Small intestine (tissue), 7 donors: ENCODE results near the gene OCIAD2. TPM values are rescaled to one million over a fixed set of nuclear protein-coding genes. Genes with fewer than 3 reads are reported as not detected.
A peak's percentile ranks its signal among the peaks of the same experiment; 100 is the strongest.

ENCODE experiments used
- DNase-seq, 2 donors: peaks; one replicate each; pipeline versions ENCODE4 v3.0.0 to v3.0.0-alpha.2; 2013
- FAIRE-seq: peaks from 2 replicates; lab custom pipeline; 2012; peaks lifted over from hg19 to GRCh38; lab: Jason Lieb, UNC
- H3K27ac ChIP-seq, 3 donors: one replicate each; pipeline ENCODE4 v1.5.1; 2013; ENCODE audit warnings: low read length in 2 of 3, mild to moderate bottlenecking in 2 of 3, control low read depth in 1 of 3, inconsistent platforms in 1 of 3, low read depth in 1 of 3, moderate library complexity in 1 of 3
- H3K27me3 ChIP-seq, 3 donors: one replicate each; pipeline ENCODE4 v1.6.1; 2013; ENCODE audit warnings: low read length in 3 of 3, inconsistent platforms in 1 of 3; ENCODE audit not compliant: control insufficient read depth in 3 of 3, insufficient read depth in 3 of 3
- H3K36me3 ChIP-seq, 3 donors: one replicate each; pipeline ENCODE4 v1.6.1; 2013; ENCODE audit warnings: low read length in 3 of 3, inconsistent platforms in 1 of 3, low read depth in 1 of 3, mild to moderate bottlenecking in 1 of 3, moderate library complexity in 1 of 3; ENCODE audit not compliant: control insufficient read depth in 3 of 3, insufficient read depth in 2 of 3
- H3K4me1 ChIP-seq, 3 donors: one replicate each; pipeline ENCODE4 v1.6.1; 2013; ENCODE audit warnings: low read length in 2 of 3, inconsistent platforms in 1 of 3, low read depth in 1 of 3, mild to moderate bottlenecking in 1 of 3, moderate library complexity in 1 of 3; ENCODE audit not compliant: control insufficient read depth in 3 of 3, insufficient read depth in 2 of 3
- H3K4me3 ChIP-seq, 3 donors: one replicate each; pipeline ENCODE4 v1.5.1; 2013; ENCODE audit warnings: low read length in 3 of 3, control low read depth in 1 of 3, inconsistent platforms in 1 of 3, low read depth in 1 of 3, mild to moderate bottlenecking in 1 of 3, moderate library complexity in 1 of 3
- H3K9me3 ChIP-seq, 2 donors: one replicate each; pipeline ENCODE4 v1.6.1; 2013; ENCODE audit warnings: low read depth in 1 of 2, low read length in 1 of 2; ENCODE audit not compliant: control insufficient read depth in 2 of 2, insufficient read depth in 1 of 2
- WGBS, 3 donors: extraction: QIAGEN DNeasy Blood & Tissue Kit; methylation state at CpG; one replicate each; pipeline ENCODE4 v1.1.7; 2013; 5-methylcytosine and 5-hydroxymethylcytosine counted together
- polyA plus RNA-seq, 4 donors: library from polyadenylated mRNA; stranded (reverse) in 3 of 4; unstranded in 1 of 4; fragments of 200-250 nt in 3 of 4; fragments of 120-200 nt in 1 of 4; gene quantifications; one replicate each; pipeline versions ENCODE4 v1.2.1 to v1.2.3, GENCODE V29; 2013
- donor health status: healthy with polysubstance abuse.
- donor health status: control.
- donor health status: control.
- donor health status: Bipolar disorder and iron deficiency.
- donor health status: healthy.

OCIAD2 gene
- polyA plus RNA-seq, 4 donors, result 90.5 to 223 (median 166) TPM

DNA sequence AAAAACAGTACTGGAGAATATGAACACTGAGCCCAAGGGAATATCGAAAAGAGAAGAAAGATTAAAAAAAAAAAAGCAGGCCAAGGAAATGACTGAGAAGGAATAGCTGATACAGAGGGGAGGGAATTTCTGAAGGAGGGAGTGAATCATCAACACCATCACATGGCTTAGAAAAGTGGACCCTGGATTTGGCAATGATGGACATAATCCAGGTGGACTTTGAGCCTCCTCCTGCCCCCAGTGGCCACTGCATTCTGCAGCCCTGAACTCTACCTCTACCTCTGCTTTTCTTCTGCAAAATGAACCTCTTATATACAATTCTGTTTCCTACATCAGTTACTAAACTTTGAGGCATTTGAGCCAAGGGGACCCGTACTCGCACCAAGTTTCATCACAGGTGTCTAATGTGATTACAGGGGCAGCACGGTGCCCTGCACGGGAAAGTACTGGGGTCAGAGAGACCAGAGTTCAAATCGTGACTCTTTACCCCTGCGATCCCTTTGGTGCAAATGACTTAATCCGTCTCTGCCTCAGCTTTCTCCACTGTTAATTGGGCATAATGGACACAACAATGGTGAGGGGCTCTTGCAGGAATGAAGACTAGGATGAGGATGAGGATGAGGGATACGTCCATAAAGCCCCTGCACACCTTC, 1.1 kb downstream of the OCIAD2 start:
- Histone ChIP-seq H3K4me1 (peaks cover 2 to 11% (median 3%) of the 10 kb centered on the region in 3 donors), H3K27me3 (no peaks in the 10 kb centered on the region), H3K27ac (peak overlapping the region; percentile 47 to 73 (median 73)), H3K4me3 (peak overlapping the region; percentile 78 to 93 (median 91)), H3K36me3 (peaks cover 0 to 24% (median 5%) of the 10 kb centered on the region in 3 donors), H3K9me3 (no peaks in the 10 kb centered on the region)
- WGBS, 3 donors, result 16 to 59% (median 42%) methylated on average over 9 of the region's 9 CpGs
- FAIRE-seq (no peak), DNase-seq (peak; percentile 83 to 85)

- peak overlapping the region in 1 of 3 donors; percentile 32 for H3K4me3 ChIP-seq
- H3K27me3 ChIP-seq, result no peaks in the 10 kb centered on the region
- H3K36me3 ChIP-seq, result peaks cover 0 to 27% (median 5%) of the 10 kb centered on the region in 3 donors
- H3K4me1 ChIP-seq, result peaks cover 2 to 11% (median 3%) of the 10 kb centered on the region in 3 donors
- H3K9me3 ChIP-seq, result no peaks in the 10 kb centered on the region
- WGBS, 3 donors, result 93 to 96% (median 95%) methylated on average over 3 of the region's 3 CpGs
- no peak for DNase-seq
- peak overlapping the region in 1 of 3 donors; percentile 61 for H3K27ac ChIP-seq
- FAIRE-seq, result no peak
Measured at GRCh38 chr4:48904541-48905142, 1.9 kb downstream of the OCIAD2 start.

- Histone ChIP-seq H3K27me3 (no peaks in the 10 kb centered on the region), H3K36me3 (peaks cover 0 to 27% (median 5%) of the 10 kb centered on the region in 3 donors), H3K4me1 (peaks cover 2 to 11% (median 3%) of the 10 kb centered on the region in 3 donors), H3K9me3 (no peaks in the 10 kb centered on the region), H3K27ac (no peak overlapping the region), H3K4me3 (no peak overlapping the region)
- FAIRE-seq, result no peak
- DNase-seq, result no peak
- WGBS, 3 donors, result 90 to 96% (median 95%) methylated on average over 4 of the region's 4 CpGs
Measured at GRCh38 chr4:48904101-48904500, 2.5 kb downstream of the OCIAD2 start.

GRCh38 chr4:48902266-48902665, 4.3 kb downstream of the OCIAD2 start:
- FAIRE-seq, result no peak
- Histone ChIP-seq H3K27me3 (no peaks in the 10 kb centered on the region), H3K27ac (no peak overlapping the region), H3K9me3 (no peaks in the 10 kb centered on the region), H3K4me1 (peaks cover 2 to 11% (median 3%) of the 10 kb centered on the region in 3 donors), H3K36me3 (peaks cover 3 to 27% (median 7%) of the 10 kb centered on the region in 3 donors), H3K4me3 (no peak overlapping the region)
- peak in 1 of 2 donors; percentile 62 for DNase-seq

DNA sequence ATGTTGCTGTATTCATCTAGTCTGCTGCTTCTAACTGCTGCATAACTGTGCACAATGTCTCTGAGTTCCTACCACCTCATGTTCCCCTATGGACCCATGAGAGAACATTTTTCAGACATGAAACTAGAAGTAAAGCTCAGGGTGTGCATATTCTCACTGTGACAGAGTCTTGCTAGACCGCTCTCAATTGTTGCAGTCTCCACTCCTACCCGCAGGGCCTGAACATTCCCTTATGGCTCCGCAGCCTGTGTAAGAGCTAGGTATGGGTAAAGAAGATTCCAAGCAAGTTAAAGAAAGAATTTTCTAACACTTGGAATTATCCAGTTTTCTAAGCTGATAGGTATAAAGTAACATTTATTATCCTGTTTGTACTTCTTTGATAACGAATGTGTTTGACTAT, 5.4 kb downstream of the OCIAD2 start:
- Histone ChIP-seq H3K27ac (no peak overlapping the region), H3K4me3 (no peak overlapping the region), H3K9me3 (no peaks in the 10 kb centered on the region), H3K4me1 (peaks cover 2 to 5% (median 3%) of the 10 kb centered on the region in 3 donors), H3K36me3 (peaks cover 5 to 36% (median 11%) of the 10 kb centered on the region in 3 donors), H3K27me3 (no peaks in the 10 kb centered on the region)
- 93 to 96% (median 95%) methylated on average over 4 of the region's 4 CpGs for WGBS, 3 donors
- DNase-seq, result no peak
- no peak for FAIRE-seq

- Histone ChIP-seq H3K36me3 (peaks cover 5 to 42% (median 11%) of the 10 kb centered on the region in 3 donors), H3K4me3 (no peak overlapping the region), H3K27ac (no peak overlapping the region), H3K4me1 (peaks cover 0 to 4% (median 3%) of the 10 kb centered on the region in 3 donors), H3K9me3 (no peaks in the 10 kb centered on the region), H3K27me3 (no peaks in the 10 kb centered on the region)
- DNase-seq (no peak), FAIRE-seq (no peak)
- WGBS, 3 donors, result 89 to 96% (median 89%) methylated on average over 4 of the region's 4 CpGs
Measured at GRCh38 chr4:48899950-48900349, 6.6 kb downstream of the OCIAD2 start.

DNA sequence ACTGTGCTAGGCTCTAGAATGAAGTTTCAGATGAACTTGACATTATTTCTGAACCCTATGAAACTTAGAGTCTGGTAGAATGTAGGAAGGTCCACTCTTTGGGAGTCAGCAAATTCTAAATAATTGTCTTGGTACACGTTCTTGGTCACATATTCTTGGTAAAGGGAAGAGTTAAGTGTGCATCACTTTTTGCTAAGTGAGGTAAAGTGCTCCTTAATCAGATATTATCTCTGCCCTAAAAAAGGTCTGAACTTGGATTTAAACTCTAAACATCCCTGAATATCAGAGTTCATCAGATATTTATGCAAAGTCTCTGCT, 7.2 kb downstream of the OCIAD2 start:
- WGBS, 3 donors, result 64 to 88% (median 71%) methylated on average over 1 of the region's 1 CpG
- FAIRE-seq, result no peak

GRCh38 chr4:48898733-48899431, 7.7 kb downstream of the OCIAD2 start:
- 71 to 88% (median 75%) methylated on average over 5 of the region's 5 CpGs for WGBS, 3 donors

More for the DNA sequence above, 7.2 kb downstream of the OCIAD2 start:
- no peak overlapping the region for H3K4me3 ChIP-seq
- H3K27ac ChIP-seq, result no peak overlapping the region
- H3K4me1 ChIP-seq, result no peaks in the 10 kb centered on the region
- no peak for DNase-seq
- no peaks in the 10 kb centered on the region for H3K9me3 ChIP-seq
- H3K27me3 ChIP-seq, result no peaks in the 10 kb centered on the region
- peaks cover 5 to 42% (median 11%) of the 10 kb centered on the region in 3 donors for H3K36me3 ChIP-seq

More at GRCh38 chr4:48898733-48899431, 7.7 kb downstream of the OCIAD2 start:
- no peaks in the 10 kb centered on the region for H3K27me3 ChIP-seq
- no peak for DNase-seq
- no peak overlapping the region for H3K27ac ChIP-seq
- no peaks in the 10 kb centered on the region for H3K9me3 ChIP-seq
- no peaks in the 10 kb centered on the region for H3K4me1 ChIP-seq
- peaks cover 5 to 36% (median 11%) of the 10 kb centered on the region in 3 donors for H3K36me3 ChIP-seq
- no peak for FAIRE-seq
- H3K4me3 ChIP-seq, result no peak overlapping the region
